ENCODE results near the gene COPS9.

Gene COPS9

DNA sequence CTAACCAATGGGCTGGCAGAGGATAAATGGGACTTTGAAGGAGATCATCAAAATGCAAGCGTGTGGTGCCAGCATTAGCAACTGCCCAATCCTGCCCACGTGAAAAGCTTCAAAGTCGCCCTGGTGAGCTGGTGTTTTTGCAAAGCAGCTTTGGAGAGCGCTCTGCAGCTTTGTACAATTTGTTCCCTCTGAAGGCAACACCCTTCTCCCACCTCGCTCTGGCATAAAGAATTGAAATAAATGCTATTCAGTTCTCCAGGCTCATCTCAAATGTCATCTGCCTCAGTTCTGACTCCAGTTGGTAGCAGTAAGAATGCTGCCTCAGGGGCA is 3.5 kb downstream of the COPS9 start:
- no peak for DNase-seq

DNA sequence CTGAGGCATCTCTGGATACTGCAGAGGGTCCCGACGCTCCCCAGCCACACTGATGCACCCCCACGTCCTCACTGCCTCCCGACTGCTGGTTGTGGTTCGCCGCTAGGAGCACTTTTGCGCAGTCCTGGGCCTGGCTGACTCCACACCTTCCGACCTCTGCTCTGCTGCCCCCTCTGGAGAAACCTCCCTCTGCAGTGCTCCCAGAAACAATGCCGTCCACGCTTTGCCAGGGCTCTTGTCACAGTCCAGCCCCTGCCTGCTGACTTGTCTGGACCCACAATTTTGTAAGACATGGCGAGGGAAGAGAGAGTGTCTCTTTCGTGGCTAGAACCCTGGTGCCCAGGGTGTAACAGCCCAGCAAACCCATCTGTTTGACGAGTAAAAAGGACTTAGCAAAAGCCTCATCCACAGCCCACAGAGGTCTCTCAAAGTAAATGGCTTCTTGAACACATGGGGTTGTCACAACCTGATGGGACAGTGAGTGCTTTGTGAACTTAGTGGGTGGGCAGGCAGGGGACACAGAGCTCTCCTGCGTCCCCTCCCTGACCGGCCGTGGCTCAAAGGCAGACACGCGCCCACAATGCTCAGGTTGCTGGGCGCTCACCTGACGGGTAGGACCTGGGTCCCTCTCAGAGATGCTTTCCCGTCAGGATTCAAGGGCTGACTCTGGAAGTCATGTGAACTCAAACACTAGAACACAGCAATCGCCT is 4.0 kb downstream of the COPS9 start:
- DNase-seq: no peak

DNA sequence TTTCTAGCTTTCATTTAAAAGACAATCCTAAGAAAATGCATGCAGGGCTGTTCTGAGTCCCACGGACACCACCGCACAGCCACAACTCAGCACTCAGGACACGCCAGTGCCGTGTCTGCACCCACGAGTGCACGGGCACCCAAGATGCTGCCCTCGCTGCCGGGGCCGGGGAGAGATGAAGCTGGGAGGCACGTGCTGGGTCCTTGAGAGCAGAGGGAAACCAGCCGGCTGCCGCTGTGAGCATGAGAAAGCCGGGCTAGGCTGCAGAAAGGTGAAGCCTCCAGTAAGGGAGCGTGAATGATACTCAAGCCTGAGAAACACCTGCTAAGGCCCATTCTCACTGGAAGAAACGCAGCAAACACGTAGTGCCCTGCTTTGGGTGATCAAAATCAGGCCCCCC is 4.8 kb downstream of the COPS9 start:
- DNase-seq: no peak

DNA sequence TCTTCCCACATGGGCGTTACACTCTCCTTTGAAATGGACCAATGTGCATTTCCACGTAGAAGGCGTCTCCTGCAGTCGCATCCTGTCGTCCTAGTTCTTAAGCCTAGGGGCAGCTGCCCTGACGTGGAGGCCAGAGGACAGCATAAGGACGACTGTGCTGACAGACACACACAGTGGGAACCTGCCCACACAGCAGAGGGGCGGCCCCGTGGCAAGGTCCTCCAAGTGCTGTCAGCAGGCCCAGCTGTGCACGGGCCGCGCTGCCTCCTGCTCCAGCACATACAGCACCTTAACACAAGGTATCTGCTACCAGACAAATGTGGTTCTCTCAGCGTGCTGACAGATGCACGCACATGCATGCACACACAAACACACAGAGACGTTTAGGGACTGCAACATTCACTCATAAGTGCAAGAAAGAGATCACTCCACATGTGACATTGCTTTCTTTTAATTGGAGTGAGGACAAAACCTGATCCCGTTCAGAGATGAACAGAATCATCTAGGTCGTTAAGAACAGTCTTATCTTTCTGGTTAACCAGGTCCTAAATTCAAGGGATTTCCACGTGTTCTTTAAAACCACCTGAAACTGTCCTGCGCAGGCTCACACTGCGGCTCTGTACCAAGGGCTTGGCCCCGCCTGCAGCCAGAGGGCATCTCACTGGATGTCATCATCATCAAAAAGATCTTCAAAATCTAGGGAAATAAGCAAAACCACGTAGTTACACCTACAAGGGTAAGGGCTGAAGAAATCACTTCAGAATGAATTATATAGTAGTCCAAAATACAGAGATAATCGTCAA is 5.5 kb downstream of the COPS9 start:
- DNase-seq: no peak

DNA sequence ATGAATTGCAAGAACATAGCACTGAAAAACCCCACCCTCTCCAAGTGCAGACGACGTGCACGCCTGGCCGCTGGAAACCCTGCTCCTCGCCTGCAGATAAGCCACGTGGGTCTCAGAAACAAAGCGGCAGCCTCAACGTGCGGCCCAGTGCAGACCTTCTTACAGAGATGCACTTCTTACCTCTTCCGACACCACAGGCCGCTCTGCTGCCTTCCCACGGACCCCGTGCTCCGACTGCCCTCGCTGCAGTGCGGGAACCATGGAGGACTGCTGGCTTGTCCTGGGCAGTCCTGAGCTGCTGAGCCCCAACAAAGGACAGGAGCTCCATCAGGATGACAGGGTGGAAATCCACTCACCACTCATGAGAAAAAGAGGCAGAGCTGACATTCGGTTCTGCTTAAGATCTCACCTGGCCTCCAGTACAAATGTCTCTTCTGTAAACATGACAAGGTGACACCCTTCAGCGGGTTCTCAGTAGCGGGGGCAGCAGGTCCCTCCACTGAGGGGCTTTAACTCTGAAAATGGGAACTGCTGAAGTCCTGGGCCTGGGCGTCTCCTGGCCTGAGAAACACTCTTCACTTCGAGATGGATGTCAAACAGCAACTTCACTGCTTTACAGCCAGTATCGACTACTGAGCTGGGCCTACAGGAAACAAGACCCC is 6.2 kb downstream of the COPS9 start:
- no peak for DNase-seq

DNA sequence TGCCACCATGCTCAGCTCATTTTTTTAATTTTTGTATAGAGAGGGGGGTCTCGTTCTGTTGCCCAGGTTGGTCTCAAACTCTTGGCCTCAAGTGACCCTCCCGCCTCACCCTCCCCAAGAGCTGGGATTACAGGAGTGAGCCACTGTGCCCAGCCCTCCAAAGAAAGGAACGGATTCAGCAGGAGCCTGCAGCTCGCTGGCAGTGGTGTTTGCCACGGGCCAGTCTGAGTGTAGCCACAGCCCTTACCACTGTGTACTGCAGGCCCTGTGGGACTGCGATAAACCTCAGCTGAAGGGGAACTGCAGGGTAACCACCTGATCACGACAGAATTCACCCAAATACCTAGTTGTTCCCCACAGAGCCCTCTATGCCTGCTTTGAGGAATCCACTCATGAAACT is 6.8 kb downstream of the COPS9 start:
- DNase-seq: no peak

DNA sequence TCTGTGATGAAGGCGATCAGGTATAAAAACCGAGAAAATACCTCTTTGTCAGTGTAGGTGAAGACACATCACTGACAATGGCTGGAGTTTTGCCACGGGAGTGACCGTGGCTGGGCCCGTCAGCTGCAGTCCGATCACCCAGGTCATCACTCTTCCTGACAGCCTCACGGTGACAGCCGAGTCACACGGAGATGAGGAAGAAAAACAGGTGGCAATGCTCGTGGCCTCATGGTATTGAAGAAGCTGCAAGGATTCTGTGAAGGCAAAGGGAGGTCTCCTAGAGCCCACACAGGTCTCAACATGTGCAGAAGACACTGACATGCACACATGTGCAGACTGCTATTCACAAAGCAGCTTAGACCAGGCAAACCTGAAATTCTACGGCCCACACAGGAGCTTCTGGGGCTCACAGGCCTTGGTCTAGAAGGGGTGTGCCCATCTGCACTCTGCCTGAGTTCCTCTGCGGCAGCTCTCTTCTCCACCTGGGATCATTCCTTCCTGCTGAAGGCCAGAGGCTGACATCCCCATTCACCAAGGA is 7.4 kb downstream of the COPS9 start:
- no peak for DNase-seq

DNA sequence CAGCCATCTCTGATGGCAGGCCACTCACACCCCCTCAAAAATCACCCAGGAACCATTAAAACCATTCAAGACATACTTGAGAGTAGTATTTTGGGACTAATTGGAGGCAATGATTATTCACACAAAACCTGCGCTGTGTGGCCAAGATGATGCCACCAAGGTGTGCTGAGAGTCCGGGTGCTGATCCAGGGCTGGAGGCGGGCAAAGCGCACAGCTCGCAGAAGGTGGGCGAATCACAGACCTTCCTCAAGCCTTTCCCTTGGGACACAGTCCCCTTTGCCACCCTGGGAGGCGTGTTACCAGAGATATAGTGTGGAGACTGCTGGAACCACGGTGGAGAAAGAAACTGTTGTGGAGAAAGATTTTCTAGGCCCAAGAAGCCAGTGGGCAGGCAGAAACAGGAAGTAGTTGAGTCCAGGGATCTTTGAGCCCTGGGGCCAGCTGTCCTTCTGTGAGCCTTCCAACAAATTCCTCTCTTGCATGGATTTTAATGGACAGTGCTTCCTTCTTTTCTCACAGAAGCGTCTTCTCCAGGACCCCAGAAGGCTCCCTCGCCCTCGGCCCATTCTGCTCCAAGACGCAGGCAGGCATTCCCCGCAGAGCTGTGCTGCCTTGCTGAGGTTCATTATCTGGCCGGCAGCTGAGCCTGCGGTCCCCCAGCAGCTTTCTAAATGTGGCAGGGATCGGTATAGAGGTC is 8.0 kb downstream of the COPS9 start:
- no peak for DNase-seq

DNA sequence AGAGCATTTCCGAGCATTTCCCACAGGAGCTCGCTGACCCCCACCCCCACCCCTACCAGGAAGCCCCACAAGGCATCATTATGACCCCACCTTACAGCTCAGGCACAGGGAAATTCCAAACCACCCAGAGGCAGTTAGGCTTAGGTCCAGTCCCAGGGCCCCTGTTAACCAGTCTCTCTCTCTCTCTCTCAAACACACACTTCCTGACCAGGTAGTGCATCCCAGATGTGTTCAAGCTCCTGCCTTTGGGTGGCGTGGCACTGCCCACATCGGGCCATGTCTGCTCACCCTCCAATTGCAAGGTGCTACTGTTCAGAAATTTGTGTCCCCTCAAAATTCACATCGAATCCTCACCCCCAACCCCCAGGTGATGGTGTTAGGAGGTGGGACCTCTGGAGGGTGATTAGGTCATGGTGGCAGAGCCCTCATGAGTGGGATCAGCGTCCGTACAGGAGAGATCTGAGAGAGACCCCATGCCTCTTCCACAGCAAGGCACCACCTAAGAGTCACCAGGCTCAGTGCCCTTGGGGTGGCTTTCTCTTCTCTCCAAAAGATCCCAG is 8.8 kb downstream of the COPS9 start:
- DNase-seq: no peak

DNA sequence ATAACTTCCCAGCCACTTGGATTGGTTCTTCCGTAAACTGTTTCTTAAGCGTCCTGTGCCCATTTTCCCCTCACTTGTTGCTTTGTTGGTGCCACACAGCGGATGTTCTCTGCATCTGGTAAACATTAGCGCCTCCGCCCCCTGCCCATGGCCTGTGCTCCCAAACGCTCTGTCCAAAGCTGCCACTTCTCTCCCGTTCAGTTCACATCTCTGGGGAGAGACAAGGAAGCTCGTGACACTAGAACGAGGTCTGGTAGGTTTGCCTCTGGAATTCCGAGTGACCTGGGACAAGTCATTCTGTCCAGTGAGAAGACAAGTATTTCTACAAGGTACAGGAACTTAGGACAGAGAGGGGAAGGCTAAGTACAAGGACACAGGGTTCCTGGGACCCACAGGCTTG is 9.4 kb downstream of the COPS9 start:
- no peak for DNase-seq

DNA sequence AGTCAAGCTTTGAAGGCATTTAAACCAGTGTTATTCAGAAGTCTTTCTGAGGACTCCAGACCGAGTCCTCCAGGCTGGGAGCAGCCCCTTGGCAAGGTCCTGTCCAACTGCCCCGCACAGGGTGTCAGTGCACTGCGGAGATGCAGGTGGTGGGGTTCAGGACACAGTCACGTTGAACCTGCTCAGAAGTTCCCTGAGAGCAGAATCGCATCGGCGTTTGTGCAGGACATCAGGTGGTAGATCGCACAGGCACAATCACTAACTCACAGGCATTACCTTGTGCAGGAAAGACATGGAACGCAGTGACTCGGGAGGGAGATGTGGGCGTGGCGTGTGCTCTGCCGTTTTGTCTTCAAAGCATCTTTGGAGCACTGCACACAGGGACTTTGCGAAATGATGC is 10.4 kb downstream of the COPS9 start:
- DNase-seq: no peak

DNA sequence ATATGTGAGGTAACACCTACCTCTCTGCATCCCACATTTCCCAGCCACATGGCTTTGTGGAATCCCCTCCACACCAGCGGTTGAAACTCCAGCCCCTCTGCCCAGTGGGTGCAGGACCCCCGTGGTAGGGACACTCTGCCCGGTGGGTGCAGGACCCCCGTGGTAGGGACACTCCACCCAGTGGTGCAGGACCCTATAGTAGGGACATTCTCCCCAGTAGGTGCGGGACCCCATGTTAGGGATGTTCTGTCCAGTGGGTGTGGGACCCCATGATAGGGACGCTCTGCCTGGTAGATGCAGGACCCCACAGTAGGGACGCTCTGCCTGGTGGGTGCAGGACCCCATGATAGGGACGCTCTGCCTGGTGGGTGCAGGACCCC is 11.5 kb downstream of the COPS9 start:
- no peak for DNase-seq

DNA sequence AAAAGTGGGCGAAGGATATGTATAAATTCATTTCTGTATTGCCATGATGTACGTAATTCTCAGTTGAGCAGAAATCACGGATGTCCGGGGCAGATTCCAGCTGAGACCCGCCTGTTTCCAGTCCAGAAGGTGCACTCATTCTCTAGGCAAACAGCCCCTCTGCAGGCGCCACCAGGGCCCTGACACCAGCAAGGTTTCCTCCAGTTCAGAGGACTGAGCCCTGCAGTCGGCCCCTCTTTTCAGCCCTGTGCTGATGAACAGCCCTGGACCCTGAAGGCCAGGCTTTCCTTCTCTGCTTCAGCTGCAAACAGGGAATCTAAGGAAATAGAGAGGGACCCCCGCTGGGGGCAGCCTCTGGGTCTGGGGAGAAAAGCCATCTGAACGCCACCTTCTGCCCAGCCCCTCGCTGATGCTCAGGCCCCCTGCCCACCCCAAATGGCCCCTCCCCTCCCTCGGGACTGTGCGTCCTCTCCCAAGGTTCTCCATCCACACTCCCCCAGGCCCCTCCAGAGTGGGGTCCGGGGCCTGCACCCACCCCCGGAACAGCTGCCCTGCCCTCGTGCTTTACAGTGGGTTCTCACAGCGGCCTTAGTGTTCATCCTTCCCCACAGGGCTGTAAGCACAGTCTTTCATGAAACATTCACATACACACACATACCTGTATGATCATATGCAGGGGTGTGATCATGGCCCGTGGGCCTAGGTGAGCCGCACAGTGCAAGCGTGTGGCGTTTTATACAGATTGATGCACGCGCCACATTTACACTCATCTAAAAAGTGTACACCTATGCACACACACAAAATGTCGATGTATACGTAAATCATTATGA is 12.1 kb downstream of the COPS9 start:
- DNase-seq: no peak

DNA sequence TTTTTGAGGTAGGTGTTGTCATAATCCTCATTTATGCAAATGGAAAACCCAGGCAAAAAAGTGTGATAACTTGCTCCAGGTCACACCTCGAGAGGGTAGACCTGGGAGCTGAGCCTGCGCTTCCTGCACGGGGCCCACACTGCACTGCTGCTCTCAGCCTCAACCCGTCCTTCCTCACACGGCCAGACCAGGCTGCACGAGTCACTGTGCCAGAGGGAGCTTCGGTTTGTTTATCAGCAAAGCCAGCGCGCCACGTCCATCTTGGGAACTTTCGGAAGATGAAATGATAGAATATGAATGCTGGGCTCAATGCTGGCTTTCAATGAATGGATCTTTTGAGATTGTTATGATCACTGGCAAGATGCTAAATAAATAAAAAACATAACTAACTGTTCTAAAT is 14.4 kb downstream of the COPS9 start:
- DNase-seq: no peak

DNA sequence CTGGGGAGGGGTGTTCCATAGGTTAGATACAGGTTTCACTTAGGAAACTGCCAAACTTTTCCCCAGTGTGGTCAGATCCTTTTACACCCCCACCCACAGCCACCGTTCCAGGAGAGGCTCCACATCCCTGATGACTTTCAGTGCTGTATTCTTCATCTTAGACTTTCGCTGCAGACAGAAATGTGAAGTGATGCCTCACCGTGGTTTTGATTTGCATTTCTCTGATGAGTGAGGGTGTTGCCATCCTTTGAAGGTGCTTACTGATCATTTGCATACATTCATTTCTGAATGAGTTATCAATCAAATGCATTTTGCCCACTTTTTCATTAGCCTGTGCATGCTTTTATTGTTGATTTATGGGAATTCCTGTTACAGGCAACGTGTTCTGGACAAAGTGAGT is 14.9 kb downstream of the COPS9 start:
- no peak for DNase-seq

DNA sequence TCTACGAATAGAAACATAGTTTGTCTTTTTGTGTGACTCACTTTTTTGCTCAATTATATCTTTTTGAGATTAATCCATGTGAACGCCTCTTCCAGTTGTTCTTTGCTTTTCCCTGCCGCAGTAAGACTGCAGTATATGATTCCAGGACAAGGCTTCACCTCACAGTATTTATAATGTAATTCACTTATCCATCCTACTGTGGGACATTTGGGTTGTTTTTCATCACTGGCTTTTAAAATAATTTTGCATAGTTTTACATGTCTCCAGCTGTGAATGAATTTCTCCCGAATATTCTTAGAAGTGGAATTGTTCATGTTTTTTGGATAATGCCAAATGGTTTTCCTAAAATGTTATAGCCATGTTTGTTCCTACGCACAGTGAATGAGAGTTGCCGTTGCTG is 21.9 kb downstream of the COPS9 start:
- no peak for DNase-seq

DNA sequence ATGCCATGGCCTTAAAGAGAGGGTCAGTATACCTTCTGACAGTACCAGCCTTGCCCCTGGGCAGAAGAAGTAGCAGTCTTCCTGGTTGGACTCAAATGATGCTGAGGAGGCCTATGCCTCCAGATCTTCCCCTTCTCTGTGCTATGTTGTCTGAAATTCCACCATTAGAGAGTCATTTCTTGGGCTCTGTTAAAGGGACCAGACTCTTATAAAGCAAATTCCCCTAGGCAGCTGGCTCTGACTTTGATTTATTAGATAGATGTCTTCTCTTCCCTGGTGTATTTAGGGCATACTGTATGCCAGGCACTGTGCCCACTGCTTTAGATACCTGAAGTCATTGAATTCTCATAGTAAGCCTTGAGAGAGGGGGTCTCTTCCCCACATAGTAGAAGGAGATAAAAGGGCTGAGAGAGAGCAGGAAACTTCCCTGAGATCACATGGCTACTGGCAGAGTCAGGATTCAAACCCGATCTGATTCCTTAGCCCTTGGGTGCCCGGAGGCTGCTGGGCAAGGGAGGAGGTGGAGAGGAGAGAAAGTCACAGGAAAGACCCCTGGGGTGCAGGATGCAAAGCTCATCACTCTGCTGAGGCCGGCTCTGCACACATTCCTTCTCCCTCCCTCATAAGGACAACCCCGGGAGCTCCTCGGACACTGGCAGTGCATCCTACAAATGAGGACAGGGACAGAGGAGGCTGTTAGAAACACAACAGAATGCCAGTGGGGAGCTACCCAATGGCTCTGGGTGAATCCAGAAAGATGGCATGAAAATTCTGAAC is 23.0 kb downstream of the COPS9 start:
- no peak for DNase-seq

DNA sequence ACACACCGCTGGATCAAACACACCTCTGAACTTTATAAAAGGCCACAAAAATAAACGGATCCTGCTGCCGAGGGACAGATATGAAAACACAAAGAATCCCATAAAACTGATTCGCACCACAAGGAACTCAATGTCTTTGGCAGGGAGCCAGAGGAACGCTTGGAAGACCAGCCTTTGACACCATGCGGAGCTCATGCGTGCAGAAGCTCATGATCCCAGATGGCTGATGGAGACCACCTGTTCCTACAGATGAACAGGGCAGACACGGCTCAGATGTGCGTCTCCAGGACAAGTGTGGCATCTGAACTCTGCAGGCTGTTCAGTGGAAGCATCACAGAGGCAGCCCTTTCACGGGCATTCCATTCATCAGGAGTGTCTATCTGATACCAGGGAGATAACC is 24.9 kb downstream of the COPS9 start:
- no peak for DNase-seq

DNA sequence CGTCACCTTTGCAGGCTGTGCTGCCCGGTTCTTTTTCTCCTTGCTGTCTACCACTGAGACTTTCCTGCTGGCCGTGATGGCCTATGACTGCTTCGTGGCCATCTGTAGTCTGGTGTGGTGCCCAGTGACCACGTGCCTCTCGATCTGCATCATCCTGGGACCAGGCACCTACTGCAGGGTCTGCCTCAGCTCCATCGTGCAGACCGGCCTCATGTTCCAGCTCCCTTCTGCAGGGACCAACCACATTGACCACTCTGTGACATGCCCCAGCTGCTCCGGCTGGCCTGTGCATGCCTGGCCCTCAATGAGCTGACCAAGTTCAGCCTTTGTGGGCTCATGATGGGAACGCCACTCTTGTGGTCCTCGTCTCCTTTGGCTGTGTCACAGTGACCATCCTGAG is 26.7 kb downstream of the COPS9 start:
- no peak for DNase-seq

DNA sequence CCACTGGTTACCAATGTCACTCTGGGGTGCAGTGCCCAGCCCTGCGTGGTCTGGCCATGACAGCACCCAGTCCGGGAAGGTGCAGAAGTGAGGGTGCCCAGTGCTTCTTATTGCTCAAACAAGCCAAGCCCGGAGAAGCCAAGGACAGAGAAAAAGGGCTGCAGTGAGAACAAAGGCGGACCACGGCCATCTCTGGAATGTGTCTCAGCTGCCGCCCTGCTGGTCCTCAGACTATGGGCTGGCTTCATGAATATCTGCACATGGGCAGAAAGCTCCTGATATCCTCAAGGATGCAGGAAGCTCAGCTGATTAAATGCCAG is 28.7 kb downstream of the COPS9 start:
- DNase-seq: no peak

DNA sequence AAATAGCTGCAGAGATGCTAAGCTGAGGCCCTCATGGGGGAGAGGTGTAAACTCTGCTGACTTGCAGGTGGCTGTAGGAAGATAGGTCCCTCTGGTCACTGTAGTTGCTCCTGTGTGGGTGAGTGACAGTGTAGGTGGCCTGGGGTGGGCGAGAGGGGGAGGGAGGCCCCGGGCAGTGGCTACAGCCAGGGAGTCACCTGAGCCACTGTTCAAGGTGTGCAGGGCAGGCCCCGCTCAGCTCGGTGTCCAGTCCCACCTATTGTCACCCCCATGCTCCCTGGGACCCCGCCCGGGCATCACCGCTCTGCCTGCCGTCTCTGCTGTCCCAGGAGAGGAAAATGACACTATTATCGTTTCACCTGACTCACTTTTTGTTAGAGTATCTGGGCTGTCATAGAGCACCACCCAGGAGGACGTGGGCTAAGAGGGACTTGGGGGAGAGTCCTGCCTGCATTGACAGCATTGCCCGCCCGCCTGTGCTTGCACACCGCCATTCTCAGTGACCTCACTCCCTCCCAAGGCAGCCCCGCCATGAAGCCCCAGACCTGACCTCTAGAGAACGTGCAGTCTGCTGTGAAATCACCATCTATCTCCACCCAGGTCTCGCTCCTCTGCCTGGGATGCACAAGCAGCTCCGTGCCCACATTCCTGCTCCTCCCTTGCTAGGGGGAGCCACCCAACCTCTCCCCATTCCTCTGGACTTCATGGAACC is 29.2 kb downstream of the COPS9 start:
- no peak for DNase-seq
